Right atrium auricular region (tissue), 2 donors: ENCODE measurements around the gene MAFB. TPM values are rescaled to one million over a fixed set of nuclear protein-coding genes. Genes with fewer than 3 reads are reported as not detected.

ENCODE experiments used
- DNase-seq: peaks from one replicate; pipeline ENCODE4 v3.0.0-alpha.2; 2019; ENCODE audit warnings: low spot score
- H3K27ac ChIP-seq, 2 donors: fragments of 200-600 bp; sonication (generic); 1 replicate in 1 of 2; 2 replicates in 1 of 2; pipeline ENCODE4 v1.5.1; 2016 to 2019
- H3K27me3 ChIP-seq, 2 donors: fragments of 200-600 bp; sonication (generic); one replicate each; pipeline versions ENCODE4 v1.5.1 to v1.6.0; 2017 to 2019
- H3K36me3 ChIP-seq: fragments of 200-600 bp; sonication (generic); one replicate; pipeline ENCODE4 v1.5.1; 2016
- H3K4me1 ChIP-seq, 2 donors: fragments of 200-600 bp; sonication (generic); one replicate each; pipeline versions ENCODE4 v1.5.1 to v1.6.0; 2017 to 2019
- H3K4me3 ChIP-seq, 2 donors: fragments of 200-600 bp; sonication (generic); 1 replicate in 1 of 2; 2 replicates in 1 of 2; pipeline ENCODE4 v1.5.1; 2017 to 2019; ENCODE audit warnings: mild to moderate bottlenecking in 1 of 2, moderate library complexity in 1 of 2
- H3K9me3 ChIP-seq, 2 donors: fragments of 200-600 bp; sonication (generic); one replicate each; pipeline ENCODE4 v1.5.1; 2019
- CTCF ChIP-seq, 2 donors: fragments of 200-600 bp; sonication (generic); IDR thresholded peaks; one replicate each; pipeline ENCODE4 v1.5.1; 2019; ENCODE audit warnings: antibody characterized with exemption in 2 of 2
- total RNA-seq, 2 donors: library from RNA; depleted of rRNA; stranded (reverse); fragments of >200 nt; gene quantifications; one replicate each; pipeline ENCODE4 v1.1.0, GENCODE V29; 2016

Gene MAFB
- total RNA-seq, 2 donors from 2014 or later: 14.2 to 31.7 TPM

- H3K4me3 ChIP-seq: peak overlapping the region in 1 of 2 donors; percentile 4
- H3K9me3 ChIP-seq: no peaks in the 10 kb centered on the region
- no peaks in the 10 kb centered on the region for H3K27me3 ChIP-seq
- no peaks in the 10 kb centered on the region for H3K4me1 ChIP-seq
- no peak for TF ChIP-seq CTCF (IDR thresholded peaks at IDR 0.05)
- no peak overlapping the region for H3K27ac ChIP-seq
- DNase-seq: no peak
- H3K36me3 ChIP-seq: no peaks in the 10 kb centered on the region
These were observed 21.6 kb upstream of the MAFB start for GRCh38 chr20:40710603-40711002.

- no peaks in the 10 kb centered on the region for H3K36me3 ChIP-seq
- DNase-seq: no peak
- H3K4me3 ChIP-seq: no peak overlapping the region
- no peak for TF ChIP-seq CTCF (IDR thresholded peaks at IDR 0.05)
- no peaks in the 10 kb centered on the region for H3K4me1 ChIP-seq
- H3K9me3 ChIP-seq: no peaks in the 10 kb centered on the region
- no peak overlapping the region for H3K27ac ChIP-seq
- H3K27me3 ChIP-seq: no peaks in the 10 kb centered on the region
These were observed 18.0 kb upstream of the MAFB start for GRCh38 chr20:40706977-40707582.

GRCh38 chr20:40705413-40705812 lies 16.4 kb upstream of the MAFB start:
- no peak for TF ChIP-seq CTCF (IDR thresholded peaks at IDR 0.05)
- H3K27me3 ChIP-seq: no peaks in the 10 kb centered on the region

DNA sequence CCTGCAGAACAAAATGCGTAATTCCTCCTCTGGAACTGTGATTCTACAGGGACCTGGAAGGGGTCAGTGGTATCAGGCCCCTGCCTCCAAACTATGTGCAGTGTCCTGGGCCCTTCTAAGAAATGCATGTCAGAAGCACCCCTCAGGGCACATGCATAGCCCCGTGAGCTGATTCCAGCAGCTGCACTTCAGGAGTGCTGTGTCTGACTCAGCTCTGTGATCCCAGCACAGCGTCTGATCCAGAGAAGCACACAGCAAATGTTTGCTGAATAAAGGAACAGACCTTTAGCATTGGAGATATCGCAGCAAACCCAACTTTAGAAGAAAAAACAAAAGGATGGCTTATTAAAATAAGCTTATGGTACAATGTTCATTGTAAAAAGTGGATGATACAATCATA lies 15.8 kb upstream of the MAFB start:
- DNase-seq: no peak
- H3K36me3 ChIP-seq: no peaks in the 10 kb centered on the region

More at GRCh38 chr20:40705413-40705812, 16.4 kb upstream of the MAFB start:
- no peak for DNase-seq
- no peak overlapping the region for H3K27ac ChIP-seq
- H3K4me3 ChIP-seq: no peak overlapping the region
- H3K9me3 ChIP-seq: no peaks in the 10 kb centered on the region
- H3K4me1 ChIP-seq: no peaks in the 10 kb centered on the region
- no peaks in the 10 kb centered on the region for H3K36me3 ChIP-seq

DNA sequence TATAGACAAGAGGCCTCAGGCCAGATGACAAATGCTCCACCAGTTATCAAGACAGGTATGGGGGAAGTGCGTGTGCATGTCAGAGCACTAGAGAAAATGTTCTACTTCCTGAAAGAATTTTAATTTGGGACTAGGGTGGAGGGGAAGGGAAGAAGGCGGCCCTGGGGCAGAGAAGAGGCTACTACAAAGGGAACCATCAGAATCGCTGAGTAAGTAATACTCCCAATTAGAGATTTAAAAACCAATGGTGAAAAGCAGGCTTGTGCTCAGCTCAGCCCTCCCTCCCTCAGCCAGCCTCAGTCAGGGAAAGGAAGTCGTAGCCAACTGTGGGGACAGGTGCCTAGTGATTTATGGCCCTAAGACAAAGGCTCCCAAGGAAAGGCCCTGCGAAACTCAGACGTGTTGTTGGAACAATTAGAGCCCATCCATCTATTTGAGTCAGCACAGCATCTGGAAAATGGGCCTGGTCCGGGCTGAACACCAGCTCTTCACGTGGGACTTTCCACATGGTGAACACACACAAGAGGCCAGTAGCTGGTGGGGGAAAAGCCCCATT lies 15.0 kb upstream of the MAFB start:
- H3K9me3 ChIP-seq: no peaks in the 10 kb centered on the region
- H3K27me3 ChIP-seq: no peaks in the 10 kb centered on the region
- no peak overlapping the region for H3K4me3 ChIP-seq
- TF ChIP-seq CTCF (IDR thresholded peaks at IDR 0.05): no peak
- no peak for DNase-seq
- no peaks in the 10 kb centered on the region for H3K4me1 ChIP-seq
- H3K36me3 ChIP-seq: no peaks in the 10 kb centered on the region
- no peak overlapping the region for H3K27ac ChIP-seq

More for the DNA sequence above, 15.8 kb upstream of the MAFB start:
- TF ChIP-seq CTCF (IDR thresholded peaks at IDR 0.05): no peak
- Histone ChIP-seq H3K9me3 (no peaks in the 10 kb centered on the region), H3K27ac (no peak overlapping the region), H3K4me3 (no peak overlapping the region), H3K4me1 (no peaks in the 10 kb centered on the region), H3K27me3 (no peaks in the 10 kb centered on the region)

GRCh38 chr20:40702504-40702903 lies 13.5 kb upstream of the MAFB start:
- TF ChIP-seq CTCF (IDR thresholded peaks at IDR 0.05): no peak
- H3K27me3 ChIP-seq: no peaks in the 10 kb centered on the region

More at GRCh38 chr20:40702504-40702903, 13.5 kb upstream of the MAFB start:
- Histone ChIP-seq H3K9me3 (no peaks in the 10 kb centered on the region), H3K4me3 (no peak overlapping the region), H3K27ac (no peak overlapping the region), H3K4me1 (no peaks in the 10 kb centered on the region), H3K36me3 (no peaks in the 10 kb centered on the region)
- no peak for DNase-seq
